Measurements from ENCODE around the gene BAZ2A.
"Not testable (repeated sequence)": the region's sequence is repeated elsewhere in the genome, so short reads cannot be mapped to it uniquely, and the experiment has no call there.

The BAZ2A gene

GRCh38 chr12:56630180-56630632, at the start of gene BAZ2A:
Gene BAZ2A, minus strand, starts transcription at chr12:56630326. Its CDS starts 12,796 bp downstream, at chr12:56617530.
- DNase-seq (ENCODE audit: low read depth in 1 of 2, low spot score in 1 of 2), result peak; percentile 60 to 79

DNA sequence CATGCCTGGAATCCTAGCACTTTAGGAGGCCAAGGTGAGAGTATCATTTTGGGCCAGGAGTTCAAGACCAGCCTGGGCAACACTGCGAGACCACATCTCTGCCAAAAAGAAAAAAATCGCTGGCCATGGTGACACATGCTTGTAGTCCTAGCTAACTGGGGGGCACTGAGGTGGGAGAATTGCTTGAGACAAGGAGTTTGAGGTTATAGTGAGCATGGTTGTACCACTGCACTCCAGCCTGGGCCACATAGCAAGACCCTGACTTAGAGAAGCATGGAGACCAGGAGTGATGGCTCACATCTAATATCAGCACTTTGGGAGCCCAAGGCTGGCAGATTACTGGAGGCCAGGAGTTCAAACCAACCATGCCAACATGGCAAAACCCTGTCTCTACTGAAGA, 48.7 kb upstream of the BAZ2A start:
- no peak for DNase-seq (ENCODE audit: low read depth in 1 of 2, low spot score in 1 of 2)

DNA sequence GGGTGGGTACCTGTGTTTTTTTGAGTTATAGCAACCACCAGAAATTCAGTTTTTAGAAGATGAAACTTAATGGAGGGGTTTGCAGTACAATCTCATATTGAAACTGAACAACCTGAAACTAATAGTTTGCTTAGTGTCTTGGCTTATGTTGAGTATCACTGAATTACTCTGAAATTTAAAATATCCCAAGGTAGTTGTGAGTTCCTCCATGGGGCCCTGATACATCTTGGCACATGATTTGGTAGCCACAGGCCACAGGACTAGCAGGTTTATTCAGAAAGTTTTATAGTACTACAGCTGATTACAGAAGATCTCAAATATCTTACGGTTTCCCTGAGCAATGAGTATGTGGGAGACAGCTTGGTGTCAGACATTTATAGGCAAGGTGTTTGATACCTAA, 47.6 kb upstream of the BAZ2A start:
- no peak for DNase-seq (ENCODE audit: low read depth in 1 of 2, low spot score in 1 of 2)

DNA sequence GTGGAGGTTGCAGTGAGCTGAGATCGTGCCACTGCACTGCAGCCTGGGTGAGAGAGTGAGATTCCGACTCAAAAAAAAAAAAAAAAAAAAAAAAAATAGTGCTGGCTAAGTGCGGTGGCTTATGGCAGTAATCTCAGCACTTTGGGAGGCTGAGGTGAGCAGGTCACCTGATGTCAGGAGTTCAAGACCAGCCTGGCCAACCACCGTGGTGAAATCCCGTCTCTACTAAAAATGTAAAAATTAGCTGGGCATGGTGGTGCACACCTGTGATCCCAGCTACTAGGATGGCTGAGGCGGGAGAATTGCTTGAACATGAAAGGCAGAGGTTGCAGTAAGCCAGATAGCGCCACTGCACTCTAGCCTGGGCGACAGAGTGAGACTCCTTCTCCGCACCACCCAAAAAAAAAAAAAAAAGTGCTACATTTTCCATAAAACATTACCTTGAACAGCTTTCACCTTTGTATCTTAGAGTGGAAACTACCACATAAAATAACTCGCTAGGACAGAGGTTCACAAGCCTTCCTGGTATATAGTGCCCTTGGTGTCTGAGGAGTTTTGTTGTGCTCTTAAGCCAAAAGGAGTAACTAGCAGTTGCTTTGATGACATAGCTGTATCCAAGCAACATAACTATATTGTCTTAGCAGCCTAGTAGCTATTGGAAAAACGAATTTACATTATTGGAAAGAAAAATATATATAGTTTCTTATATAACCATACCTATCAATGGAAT, 46.9 kb upstream of the BAZ2A start:
- DNase-seq (ENCODE audit: low read depth in 1 of 2, low spot score in 1 of 2), result no peak

DNA sequence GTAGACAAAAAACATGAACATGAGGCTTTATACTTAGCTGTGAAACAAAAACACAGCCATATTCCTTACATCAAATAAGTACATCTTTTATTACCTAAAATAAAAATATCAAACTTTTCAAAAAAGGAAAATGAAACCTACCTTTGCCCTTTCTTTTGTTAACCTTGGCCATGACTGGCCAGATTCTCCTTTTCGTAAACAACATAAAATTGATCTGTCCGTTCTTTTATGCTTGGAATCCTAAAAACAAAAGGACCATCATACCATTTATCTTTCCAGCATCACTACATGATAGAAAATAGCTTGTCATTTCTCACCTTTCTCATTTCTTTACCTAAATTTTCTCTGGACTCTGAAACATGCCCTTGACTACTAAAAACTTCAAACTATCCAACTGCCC, 41.5 kb upstream of the BAZ2A start:
- no peak for DNase-seq (ENCODE audit: low read depth in 1 of 2, low spot score in 1 of 2)

DNA sequence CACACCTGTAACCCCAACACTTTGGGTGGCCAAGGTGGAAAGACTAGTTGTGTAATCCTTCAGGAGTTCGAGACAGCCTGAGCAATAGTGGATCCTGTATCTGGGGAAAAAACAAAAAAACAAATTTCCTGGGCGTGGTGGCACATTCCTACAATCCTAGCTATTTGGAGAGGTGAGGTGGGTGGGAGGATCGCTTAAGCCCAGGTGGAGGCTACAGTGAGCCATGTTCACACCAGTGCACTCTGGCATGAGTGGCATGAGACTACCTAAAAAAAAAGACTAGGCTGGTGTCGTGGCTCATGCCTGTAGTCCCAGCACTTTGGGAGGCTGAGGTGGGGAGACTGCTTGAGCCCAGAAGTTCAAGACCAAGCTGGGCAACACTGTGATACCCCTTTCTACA, 40.7 kb upstream of the BAZ2A start:
- DNase-seq (ENCODE audit: low read depth in 1 of 2, low spot score in 1 of 2), result no peak

DNA sequence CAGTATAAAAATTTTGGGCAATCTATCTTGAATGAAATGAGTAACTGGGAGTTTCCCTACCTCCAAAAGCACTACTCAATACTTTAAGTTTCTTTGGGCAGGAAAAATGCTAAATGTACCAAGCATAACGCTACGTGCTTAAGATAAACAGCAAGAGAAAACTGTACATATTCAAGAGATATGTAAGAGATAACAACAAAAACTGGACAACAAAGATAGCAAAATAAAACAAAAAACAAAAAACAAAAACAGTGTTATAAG, 38.0 kb upstream of the BAZ2A start:
- DNase-seq (ENCODE audit: low read depth in 1 of 2, low spot score in 1 of 2), result no peak

DNA sequence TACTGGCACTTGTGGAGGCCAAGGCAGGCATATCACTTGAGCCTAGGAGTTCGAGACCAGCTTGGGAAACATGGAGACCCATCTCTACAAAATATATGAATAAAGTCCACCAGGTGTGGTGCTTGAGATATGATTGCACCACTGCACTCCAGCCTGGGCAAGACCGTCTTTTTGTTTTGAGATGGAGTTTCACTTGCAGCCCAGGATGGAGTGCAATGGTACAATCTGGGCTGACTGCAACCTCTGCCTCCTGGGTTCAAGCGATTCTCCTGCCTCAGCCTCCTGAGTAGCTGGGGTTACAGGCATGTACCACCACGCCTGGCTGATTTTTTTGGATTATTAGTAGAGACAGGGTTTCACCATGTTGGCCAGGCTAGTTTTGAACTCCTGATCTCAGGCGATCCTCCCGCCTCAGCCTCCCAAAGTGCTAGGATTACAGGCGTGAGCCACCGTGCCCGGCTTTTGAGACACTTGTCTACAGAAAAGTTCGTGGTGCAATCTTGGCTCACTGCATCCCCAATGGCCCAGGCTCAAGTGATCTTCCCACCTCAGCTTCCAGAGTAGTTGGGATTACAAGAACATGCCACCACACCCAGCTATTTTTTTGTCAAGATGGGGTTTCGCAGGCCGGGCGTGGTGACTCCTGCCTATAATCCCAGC, 32.0 kb upstream of the BAZ2A start:
- no peak for DNase-seq (ENCODE audit: low read depth in 1 of 2, low spot score in 1 of 2)

GRCh38 chr12:56661560-56661959, 31.4 kb upstream of the BAZ2A start:
- no peak for DNase-seq (ENCODE audit: low read depth in 1 of 2, low spot score in 1 of 2)

DNA sequence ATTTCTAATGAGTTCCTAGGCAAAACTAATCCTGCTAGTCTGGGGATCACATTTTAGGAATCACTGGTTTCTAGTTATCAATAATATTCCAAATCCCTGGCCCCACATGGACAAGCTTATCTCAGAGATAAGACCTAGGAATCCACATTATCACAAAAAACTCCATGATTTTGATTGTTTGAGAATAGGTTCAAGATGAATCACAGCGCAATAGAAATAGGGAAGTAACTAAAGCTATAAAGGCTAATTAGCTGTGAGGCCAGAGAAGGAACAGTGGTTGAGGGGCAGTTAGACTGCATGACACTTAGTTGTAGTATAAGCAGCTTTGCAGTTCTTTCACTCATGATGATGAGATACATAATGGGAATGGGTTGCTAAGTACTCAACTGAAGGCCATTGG, 28.8 kb upstream of the BAZ2A start:
- DNase-seq (ENCODE audit: low read depth in 1 of 2, low spot score in 1 of 2), result no peak

DNA sequence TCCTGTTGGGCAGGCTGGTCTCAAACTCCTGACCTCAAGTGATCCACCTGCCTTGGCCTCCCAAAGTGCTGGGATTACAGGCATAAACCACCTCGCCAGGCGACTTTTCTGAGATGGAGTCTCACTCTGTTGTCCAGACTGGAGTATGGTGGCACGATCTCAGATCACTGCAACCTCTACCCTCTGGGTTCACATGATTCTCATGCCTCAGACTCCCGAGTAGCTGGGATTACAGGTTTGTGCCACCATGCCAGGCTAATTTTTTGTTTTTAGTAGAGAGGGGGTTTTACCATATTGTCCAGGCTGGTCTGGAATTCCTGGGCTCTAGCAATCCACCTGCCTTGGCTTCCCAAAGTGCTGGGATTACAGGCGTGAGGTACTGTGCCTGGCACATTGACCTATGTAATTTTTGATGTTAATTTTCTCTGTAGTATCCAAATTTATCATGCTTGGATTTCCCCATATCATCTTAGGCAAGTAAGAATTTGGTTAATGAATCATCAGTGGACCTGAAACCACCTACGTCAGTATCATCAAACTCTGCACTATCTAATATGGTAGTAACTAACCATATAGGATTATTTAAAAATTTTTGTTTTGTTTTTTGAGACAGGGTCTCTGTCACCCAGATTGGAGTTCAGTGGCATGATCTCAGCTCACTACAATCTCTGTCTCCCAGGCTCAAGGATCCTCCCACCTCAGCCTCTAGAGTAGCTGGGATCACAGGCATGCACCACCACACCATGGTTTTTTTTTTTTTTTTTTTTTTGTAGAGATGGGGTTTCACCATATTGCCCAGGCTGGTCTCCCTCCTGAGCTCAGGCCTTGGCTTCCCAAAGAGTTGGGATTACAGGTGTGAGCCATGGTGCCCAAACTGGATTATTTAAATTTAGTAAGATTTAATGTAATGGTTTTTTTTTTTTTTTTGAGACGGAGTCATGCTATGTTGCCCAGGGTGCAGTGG, 27.6 kb upstream of the BAZ2A start:
- no peak for DNase-seq (ENCODE audit: low read depth in 1 of 2, low spot score in 1 of 2)

GRCh38 chr12:56653781-56654180, 23.7 kb upstream of the BAZ2A start:
- DNase-seq (ENCODE audit: low read depth in 1 of 2, low spot score in 1 of 2), result not testable (repeated sequence)

DNA sequence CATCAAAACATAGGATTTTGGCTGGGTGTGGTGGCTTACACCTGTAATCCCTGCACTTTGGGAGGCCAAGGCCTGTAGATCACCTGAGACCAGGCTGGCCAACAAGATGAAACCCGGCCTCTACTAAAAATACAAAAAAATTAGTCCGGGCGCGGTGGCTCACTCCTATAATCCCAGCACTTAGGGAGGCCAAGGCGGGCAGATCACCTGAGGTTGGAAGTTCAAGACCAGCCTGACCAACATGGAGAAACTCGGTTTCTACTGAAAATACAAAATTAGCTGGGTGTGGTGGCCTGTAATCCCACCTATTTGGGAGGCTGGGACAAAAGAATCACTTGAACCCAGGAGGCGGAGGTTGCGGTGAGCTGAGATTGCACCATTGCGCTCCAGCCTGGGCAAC, 17.9 kb upstream of the BAZ2A start:
- not testable (repeated sequence) for DNase-seq (ENCODE audit: low read depth in 1 of 2, low spot score in 1 of 2)

- peak; percentile 69 to 73 for DNase-seq (ENCODE audit: low read depth in 1 of 2, low spot score in 1 of 2)
These were observed 15.8 kb upstream of the BAZ2A start, which contains the start of gene ATP5F1B for GRCh38 chr12:56645717-56646446. Gene ATP5F1B, minus strand, starts transcription at chr12:56645984. Its CDS starts 21 bp downstream, at chr12:56645963.

DNA sequence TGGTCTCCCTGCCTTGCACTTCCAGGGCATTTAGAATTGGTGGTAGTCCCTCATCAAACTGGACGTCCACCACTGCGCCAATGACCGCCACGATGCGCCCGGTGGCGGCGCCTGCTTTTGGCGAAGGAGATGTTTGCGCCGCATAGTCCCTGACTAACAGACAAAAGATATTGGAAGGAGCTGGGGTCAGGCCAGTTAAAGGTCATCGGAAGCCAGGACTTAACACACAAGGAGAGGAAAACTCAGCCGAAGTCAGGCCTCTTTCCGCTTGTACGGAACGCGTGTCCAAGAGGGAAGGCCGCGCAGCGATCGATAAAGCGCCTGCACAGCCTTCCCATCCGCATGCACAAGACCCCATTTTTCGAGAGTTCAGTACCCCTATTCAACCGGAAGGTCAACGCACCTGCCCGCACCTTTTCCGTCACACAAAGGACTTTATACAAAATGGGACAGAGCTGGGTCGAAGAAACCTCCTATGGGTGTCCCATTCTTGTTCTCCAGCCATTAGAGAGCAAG, 15.1 kb upstream of the BAZ2A start:
- DNase-seq (ENCODE audit: low read depth in 1 of 2, low spot score in 1 of 2), result no peak

- DNase-seq (ENCODE audit: low read depth in 1 of 2, low spot score in 1 of 2), result no peak
These were observed 14.5 kb upstream of the BAZ2A start for GRCh38 chr12:56644654-56645053.

GRCh38 chr12:56641219-56641618, 11.1 kb upstream of the BAZ2A start:
- DNase-seq (ENCODE audit: low read depth in 1 of 2, low spot score in 1 of 2), result no peak

DNA sequence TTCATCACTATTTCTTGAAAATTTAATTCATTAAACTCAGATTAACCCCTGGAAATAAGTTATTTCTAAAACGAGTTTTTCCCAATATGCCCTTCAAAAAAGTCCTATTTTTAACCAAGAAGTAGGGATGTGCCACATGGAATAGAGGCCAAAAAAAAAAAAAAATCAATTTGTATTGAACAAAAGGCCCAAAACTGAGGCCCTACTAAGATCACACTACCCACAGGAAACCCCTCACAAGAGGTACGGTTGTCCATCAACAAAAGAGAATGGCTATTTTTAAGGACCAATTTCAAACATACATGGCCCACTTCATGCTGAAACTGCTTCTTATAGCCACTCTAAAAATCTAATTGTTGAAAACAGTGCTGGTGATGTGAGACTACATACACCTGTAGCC, 7.5 kb upstream of the BAZ2A start:
- DNase-seq (ENCODE audit: low read depth in 1 of 2, low spot score in 1 of 2), result no peak

- peak; percentile 74 to 79 for DNase-seq (ENCODE audit: low read depth in 1 of 2, low spot score in 1 of 2)
These were observed 6.8 kb upstream of the BAZ2A start for GRCh38 chr12:56636675-56637540.

Data from stimulated activated CD4-positive, alpha-beta T cell treated with anti-CD3 and anti-CD28 coated beads, Interleukin-15, amount 100 ng/mL, for 1 hour (primary cell).